Breast epithelium (tissue), 3 donors: Measurements from ENCODE around the gene IL17RC.

Source experiments
- POLR2A ChIP-seq: fragments of 450-650 bp; IDR thresholded peaks from one replicate; pipeline ENCODE4 v1.6.1; 2016; ENCODE audit warnings: antibody characterized with exemption, mild to moderate bottlenecking, moderate library complexity
- POLR2AphosphoS5 ChIP-seq, 3 donors: sonication (generic); formaldehyde crosslinking; IDR thresholded peaks; one replicate each; pipeline ENCODE4 v1.6.1; 2017; ENCODE audit warnings: antibody characterized with exemption in 3 of 3
- TF ChIP-seq, protein P1 (sequence below), 3 donors: fragments of 450-650 bp; IDR thresholded peaks; one replicate each; pipeline ENCODE4 v1.5.1; 2016 to 2017; ENCODE audit warnings: antibody characterized with exemption in 3 of 3, mild to moderate bottlenecking in 3 of 3, moderate library complexity in 3 of 3

DNA sequence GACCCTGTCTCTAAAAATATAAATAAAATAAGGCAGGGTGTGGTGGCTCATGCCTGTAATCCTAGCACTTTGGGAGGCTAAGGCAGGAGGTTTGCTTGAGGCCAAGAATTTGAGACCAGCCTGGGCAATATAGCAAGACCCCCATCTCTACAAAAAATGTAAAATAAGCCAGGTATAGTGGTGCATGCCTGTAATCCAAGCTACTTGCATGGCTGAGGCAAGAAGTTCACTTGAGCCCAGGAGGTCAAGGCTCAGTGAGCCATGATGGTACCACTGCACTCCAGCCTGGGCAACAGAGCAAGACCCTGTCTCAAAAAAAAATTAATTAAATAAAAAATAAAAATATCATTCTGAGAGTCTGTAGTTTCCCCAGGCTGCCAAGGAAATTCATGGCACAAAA, 30.6 kb upstream of the IL17RC start:
- TF ChIP-seq, protein P1, sequence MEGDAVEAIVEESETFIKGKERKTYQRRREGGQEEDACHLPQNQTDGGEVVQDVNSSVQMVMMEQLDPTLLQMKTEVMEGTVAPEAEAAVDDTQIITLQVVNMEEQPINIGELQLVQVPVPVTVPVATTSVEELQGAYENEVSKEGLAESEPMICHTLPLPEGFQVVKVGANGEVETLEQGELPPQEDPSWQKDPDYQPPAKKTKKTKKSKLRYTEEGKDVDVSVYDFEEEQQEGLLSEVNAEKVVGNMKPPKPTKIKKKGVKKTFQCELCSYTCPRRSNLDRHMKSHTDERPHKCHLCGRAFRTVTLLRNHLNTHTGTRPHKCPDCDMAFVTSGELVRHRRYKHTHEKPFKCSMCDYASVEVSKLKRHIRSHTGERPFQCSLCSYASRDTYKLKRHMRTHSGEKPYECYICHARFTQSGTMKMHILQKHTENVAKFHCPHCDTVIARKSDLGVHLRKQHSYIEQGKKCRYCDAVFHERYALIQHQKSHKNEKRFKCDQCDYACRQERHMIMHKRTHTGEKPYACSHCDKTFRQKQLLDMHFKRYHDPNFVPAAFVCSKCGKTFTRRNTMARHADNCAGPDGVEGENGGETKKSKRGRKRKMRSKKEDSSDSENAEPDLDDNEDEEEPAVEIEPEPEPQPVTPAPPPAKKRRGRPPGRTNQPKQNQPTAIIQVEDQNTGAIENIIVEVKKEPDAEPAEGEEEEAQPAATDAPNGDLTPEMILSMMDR (IDR thresholded peaks at IDR 0.05): no peak
- TF ChIP-seq POLR2A (no peak), POLR2AphosphoS5 (IDR thresholded peaks at IDR 0.05) (no peak)
